Stimulated activated CD8-positive, alpha-beta memory T cell treated with anti-CD3 and anti-CD28 coated beads, Interleukin-4, amount 100 ng/mL, for 1 hour (primary cell): ENCODE data around the gene CHID1.

Source experiments
- DNase-seq, 2 donors: peaks; one replicate each; pipeline ENCODE4 v3.0.0-alpha.2; 2020; ENCODE audit warnings: low read depth in 2 of 2, low spot score in 1 of 2

The CHID1 gene

GRCh38 chr11:933142-933851 lies 22.7 kb upstream of the CHID1 start:
- no peak for DNase-seq

DNA sequence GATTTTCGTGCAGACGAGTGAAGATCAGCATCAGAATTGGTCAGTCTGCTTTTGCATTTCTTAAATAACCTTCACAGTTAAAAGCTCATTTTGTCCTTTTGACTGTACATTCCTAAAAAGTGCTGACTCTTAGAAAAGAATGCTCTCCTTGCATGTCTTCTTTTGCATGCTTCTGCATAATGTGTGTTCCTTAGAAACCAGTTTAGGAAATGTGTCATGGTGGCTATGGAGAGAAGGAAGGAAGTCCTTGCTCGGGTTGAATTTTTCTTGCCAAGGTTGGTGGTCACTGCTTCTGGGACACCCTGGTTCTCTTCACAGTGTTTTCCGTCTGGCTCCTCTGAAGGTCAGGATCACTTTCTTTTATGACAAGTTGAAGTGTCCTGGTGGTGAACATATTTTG lies 21.8 kb upstream of the CHID1 start:
- DNase-seq: no peak

GRCh38 chr11:931385-931784 lies 20.8 kb upstream of the CHID1 start:
- no peak for DNase-seq

DNA sequence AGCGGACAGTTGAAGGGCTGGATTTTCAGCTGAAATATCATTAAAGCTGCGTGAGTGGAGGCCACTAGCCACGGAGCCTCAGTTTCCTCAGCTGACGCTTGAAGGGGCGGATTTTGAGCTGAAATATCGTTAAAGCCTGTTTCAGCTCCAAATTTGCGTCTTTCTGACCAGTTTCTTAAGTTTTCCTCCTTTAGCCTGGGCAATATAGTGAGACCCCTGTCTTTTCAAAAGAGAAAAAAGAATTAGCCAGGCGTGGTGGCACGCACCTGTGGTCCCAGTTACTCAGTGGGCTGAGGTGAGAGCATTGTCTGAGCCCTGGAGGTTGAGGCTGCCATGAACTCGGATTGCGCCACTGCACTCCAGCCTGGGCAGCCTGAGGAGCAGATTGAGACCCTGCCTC lies 18.8 kb upstream of the CHID1 start:
- DNase-seq: no peak

DNA sequence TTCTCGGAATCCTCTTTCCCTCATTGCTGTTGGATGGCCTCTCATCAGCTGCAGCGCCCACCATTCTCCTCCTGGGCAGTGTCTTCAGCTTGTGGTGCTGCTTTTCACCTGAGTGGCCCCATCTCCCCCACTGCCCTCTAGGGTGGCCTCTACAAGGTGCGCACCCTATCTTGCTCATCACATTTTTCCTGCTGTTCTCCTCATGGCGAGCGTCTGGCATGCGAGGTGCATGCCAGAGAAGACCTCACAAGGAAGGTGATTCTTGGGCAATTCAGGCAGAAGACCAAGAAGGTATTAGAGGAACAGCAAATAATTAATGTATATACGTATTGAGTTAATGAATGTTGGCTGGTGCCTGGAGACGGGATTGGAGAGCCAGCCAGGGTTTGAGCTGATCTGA lies 18.2 kb upstream of the CHID1 start:
- no peak for DNase-seq

GRCh38 chr11:927871-928270 lies 17.3 kb upstream of the CHID1 start:
- no peak for DNase-seq

GRCh38 chr11:926341-926916 lies 15.8 kb upstream of the CHID1 start:
- DNase-seq: no peak

GRCh38 chr11:925496-926301 lies 15.1 kb upstream of the CHID1 start, which contains the start of gene AP2A2:
Gene AP2A2, plus strand, starts transcription at chr11:925870. Its CDS starts 152 bp downstream, at chr11:926022.
- peak; percentile 73 to 76 for DNase-seq

DNA sequence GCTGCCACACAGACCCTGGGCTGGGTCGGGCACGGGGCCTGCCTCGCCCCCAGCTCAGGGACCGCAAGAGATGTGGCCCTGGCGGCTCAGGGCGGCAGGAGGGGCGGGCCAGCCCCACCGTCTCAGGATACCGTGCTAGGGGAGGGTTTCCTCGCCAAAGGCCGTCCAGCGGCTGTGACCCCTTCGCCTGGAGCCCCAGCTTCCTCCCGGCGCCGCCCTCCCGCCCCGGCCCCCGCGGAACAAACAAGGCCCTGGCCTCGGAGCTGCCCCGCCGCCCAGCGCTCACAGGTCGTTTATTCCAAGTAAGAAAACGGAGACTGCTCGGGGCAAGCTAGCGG lies 14.5 kb upstream of the CHID1 start:
- no peak for DNase-seq

GRCh38 chr11:924406-925157 lies 14.0 kb upstream of the CHID1 start:
- no peak for DNase-seq

DNA sequence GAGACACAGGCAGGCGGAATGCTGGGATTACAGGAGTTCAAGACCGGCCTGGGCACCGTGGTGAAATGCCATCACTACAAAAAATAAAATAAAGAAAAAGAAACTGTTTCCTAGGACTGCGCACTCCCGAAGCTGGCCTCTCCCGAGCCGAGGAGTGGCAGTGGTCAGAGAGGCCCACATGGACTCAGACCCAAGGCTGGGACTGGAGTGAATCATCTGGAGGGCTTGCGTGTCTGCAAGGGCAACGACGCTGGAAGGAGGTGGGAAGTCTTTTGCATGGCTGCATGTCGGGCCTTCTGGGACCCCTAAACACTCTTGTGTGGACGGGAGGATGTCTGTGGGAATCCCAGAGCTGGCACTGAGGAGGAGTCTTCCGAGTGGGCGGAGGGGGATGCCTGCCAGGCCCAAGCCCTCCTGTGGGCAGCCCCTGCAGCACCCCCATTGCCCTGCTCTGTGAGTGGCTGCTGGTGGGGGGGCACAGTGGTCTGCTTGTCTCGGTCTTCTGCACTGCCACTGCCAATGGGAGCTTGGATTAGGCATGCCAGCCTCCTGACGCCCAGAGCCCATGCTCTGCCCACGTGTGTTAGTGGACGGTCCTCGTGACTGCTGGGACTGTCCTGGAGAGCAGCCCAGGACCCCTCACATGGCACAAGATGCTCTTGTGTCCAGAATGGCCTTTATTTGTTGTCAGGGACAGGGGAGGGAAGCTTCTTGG lies 13.2 kb upstream of the CHID1 start:
- DNase-seq: no peak

DNA sequence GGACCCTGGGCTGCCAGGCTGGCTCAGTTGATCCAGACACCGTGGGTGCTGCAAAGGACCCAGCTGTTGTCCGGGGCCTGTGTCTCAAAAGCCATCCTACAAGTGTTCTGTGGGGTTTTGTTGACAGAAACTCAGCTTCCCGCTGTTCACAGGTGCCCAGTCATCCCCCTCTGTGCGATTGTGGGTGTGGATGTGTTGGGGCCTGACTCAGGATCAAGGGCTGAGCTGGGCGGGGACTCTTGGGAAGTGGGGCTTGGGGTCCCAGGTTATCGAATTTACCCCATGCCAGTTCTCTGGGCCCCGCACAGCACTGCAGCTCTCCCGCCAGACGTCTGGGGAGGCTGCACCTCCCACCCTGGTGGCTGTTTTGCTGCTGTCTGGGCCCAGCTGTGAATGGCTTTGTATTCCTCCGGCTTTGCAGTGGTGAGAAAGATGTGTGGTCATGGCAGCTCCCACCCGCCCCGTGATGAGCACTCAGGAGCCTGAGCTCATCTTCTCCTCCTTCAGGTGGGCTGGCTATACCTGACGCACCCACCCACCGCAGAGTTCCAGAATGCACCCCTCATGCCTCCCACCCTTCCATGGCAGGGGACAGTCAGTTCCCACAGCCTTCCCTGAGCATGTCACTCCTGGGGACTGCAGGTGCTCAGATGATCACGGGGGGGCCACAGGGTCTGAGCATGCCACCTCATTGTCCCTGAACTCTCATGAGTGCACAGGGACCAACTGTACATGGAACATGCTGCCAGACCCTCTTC lies 11.5 kb upstream of the CHID1 start:
- no peak for DNase-seq

GRCh38 chr11:917426-917825 lies 6.8 kb upstream of the CHID1 start:
- no peak for DNase-seq

DNA sequence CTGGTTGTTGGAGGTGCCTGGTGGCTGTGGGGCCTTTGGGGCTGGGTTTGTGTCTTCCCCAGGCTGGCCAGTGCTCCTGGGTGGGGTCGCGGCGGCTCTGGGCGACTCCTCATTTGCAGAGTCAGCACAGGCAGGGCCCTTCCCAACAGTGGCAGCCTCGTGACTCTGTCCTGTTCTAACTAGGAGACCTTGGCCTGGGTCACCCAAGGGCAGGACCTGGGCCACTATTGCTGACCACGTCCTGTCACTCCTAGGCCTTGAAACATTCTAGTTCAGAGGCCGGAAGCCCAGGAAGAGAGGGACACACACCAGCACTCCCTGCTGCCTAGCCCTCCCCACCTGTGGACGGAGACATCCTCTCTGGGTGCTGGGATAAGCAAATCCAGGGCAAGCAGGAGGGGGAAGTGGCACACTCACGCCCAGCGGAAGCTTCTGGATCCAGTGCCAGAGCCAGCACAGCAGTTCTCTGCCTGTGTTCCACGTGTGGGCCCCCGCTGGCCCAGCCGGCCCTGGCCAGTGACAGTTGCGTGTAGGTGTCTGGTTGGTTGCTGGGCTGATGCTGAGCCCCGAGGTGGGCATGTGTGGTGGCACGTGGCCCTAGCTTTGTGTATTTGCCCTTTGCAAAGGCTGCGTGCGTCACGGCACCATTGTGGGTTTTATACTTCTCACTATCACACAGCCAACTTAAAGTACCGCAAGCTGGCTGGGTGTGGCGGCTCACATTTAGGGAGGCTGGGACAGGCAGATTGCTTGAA lies 4.3 kb upstream of the CHID1 start:
- no peak for DNase-seq

GRCh38 chr11:914204-914603 lies 3.6 kb upstream of the CHID1 start:
- no peak for DNase-seq

DNA sequence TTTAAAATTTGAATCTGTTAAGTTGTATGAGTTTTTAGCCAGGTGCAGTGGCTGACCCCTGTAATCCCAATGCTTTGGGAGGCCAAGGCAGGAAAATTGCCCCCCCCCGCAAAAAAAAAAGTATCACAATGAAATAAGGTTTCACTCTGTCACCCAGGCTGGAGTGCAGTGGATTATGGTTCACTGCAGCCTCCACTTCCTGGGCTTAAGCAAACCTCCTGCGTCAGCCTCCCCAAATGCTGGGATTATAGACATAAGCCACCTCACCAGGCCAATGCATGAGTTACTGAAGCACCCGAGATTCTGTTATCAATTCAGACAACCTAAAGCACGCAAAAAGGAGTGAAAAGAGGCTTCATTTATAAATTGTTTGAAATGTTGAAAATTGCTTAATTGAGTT lies 2.4 kb upstream of the CHID1 start:
- DNase-seq: no peak

GRCh38 chr11:912266-912665 lies 1.7 kb upstream of the CHID1 start:
- DNase-seq: no peak

GRCh38 chr11:911890-912219 lies 1.2 kb upstream of the CHID1 start:
- no peak for DNase-seq

DNA sequence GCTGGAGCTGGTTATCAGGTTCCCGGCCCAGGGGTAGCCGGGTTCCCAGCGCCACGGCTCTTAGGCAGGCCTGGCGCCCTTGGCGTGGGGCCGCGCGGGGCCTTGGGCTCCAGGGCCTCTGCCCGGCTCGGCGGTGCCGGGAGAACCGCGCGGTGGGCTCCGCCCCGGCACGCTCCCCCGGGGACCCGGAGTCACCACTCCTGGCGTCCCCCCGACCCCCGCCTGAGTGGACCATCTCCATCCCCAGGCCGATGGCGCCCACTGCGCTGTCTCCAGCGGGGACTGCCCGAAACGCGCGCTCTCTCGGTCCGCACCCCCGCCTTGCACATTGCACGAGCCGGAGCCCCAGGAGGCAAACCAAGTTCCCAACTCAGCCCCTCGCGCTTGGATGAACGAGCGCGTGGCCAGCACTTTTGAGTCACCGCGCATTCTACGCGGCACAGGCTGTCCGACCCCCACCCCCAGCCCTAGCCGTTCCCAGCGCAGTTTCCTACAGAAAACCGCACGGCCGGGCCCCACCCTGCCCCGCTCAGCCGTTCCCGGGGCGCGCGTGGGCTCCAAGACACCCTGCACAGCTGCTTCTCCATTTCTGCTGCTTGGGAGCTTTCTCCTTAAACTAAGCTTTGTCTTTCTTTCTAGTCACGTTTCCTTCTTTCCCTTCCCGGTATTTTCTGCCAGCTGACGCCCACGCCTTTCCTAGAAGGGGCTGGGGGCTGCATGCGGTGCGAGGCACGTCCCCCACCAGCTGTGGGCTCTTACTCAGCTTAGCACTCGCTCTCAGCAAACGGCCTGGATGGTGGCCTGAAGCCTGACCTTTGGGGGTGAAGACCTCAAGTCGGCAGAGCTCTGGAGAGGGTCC lies 650 bp upstream of the CHID1 start:
- DNase-seq: peak in 1 of 2 donors; percentile 7
